HG03108 (cell line): ENCODE data around the gene SEC14L5.
"Not testable (repeated sequence)": the region's sequence is repeated elsewhere in the genome, so short reads cannot be mapped to it uniquely, and the experiment has no call there.

Source experiments
- ATAC-seq: cut with Tn5 transposase; IDR thresholded peaks from one replicate; pipeline ENCODE4 v1.9.1; 2021; ENCODE audit warnings: moderate library complexity; ENCODE audit not compliant: unreplicated experiment

The SEC14L5 gene

DNA sequence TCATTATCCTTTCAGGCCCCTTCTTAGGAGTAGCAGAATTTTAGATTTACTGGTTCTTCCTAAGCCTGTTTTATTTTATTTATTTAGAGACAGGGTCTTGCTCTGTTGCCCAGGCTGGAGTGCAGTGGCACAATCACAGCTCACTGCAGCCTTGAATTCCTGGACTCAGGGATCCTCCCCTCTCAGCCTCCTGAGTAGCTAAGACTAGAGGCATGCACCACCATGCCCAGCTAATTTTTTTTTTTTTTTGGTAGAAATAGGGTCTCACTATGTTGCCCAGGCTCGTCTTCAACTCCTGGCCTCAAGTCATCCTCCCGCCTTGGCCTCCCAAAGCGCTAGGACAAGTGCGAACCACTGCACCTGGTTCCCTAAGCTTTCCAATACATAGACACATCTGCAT lies 28.5 kb upstream of the SEC14L5 start:
- ATAC-seq = not testable (repeated sequence)

DNA sequence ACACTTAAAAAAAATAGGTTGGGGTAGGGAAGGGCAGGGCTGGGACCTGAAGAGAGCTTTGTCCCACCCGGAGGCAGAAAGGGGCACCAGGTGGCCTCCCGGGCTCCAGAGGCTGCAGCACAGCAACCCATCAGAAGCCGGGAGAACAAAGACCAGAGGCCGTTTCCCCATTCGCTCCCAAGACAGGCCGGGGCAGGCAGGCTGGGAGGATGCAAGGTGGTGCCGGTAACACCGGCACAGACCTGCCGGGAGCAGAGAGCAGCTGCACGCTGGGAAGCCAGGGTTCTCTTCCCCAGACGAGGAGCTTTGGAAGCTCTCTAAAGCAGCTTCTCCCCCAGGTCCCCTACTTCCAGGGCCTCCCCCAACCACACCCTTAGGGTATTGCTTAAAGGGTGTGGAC lies 26.7 kb upstream of the SEC14L5 start:
- ATAC-seq = no peak

- no peak for ATAC-seq
These were observed 24.7 kb upstream of the SEC14L5 start for GRCh38 chr16:4933433-4933832.

DNA sequence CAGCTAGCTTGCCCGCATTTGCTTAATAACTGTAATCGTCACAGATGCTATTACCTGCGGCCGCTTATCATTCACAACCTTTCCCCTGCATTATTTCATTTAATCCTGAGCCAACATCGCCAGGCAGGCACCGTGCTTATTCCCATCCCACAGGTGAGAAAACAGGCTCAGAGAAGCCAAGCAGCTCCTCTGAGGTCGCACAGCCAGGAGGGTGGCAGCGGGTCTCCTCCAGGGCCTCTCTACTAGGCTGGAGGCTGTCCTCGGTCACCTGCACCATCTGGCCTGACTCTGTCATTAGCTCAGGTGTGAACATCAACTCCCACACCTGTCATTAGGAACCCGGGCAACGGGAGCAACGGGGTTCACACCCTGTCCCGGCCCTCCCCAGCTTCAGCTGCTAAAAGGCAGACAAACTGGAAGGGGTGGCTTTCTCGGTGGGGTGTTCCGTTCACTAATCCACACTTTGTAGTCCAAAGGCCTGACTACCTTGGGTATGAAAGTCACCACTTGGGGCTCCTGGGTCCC lies 24.2 kb upstream of the SEC14L5 start:
- ATAC-seq = no peak

DNA sequence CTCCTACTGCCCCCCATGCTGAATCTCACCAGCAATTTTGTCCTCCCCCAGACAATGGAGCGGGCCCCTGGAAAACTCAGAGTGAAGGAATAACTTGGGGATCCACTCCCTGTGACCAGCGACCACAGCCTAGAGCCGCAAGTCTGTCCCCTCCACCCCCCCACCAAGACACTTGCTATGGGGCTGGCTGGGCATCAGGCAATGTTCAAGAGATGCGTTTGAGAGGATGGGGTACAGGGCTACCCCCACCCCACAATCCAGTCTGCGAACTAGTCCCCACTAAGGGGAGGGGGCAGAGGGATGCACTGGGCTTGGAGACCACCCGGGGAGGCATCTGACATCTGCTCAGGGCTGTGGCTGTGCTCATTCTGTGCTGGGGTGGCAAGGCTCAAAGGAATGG lies 23.5 kb upstream of the SEC14L5 start:
- ATAC-seq = no peak

GRCh38 chr16:4935241-4935855 lies 22.8 kb upstream of the SEC14L5 start:
- ATAC-seq = no peak

DNA sequence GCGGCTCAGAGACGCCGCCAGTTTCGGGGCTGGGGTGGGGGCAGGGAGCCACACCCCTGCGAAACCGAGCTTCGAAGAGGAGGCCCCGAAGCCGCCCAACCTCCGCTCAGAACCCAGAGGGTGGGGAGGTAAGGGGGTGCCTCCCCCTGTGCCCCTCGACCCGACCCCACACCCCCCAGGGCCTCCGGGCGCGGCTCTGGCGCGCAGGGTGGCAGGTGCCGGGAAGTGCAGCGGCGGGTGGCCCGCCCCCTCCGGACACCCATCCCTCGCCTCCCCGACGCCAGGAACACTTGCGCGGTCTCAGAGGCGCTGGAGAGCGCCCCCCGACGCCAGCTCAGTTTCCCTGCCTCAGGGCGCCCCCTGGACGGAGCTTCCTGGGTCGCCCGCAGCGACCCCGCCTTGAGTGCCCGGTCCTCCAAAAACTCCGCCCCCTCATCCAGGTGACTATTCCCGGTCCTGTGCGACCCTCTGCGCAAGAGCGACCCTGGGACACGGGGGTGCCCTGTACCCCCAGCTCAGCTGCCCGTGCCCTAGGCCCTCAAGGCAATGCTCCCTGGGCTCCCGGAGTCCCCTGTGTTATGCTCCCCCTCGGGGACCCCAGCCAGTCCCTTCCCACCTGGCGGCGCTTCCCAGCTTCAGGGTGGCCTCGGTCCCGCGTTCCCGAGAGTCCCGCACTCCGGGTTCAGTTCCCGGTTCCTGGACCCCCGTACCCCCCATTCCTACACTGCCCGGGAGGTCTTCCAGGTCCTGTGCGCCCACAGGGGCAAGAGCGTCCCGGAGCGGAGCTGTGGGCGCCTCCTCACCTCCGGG lies 21.7 kb upstream of the SEC14L5 start:
- ATAC-seq = no peak

DNA sequence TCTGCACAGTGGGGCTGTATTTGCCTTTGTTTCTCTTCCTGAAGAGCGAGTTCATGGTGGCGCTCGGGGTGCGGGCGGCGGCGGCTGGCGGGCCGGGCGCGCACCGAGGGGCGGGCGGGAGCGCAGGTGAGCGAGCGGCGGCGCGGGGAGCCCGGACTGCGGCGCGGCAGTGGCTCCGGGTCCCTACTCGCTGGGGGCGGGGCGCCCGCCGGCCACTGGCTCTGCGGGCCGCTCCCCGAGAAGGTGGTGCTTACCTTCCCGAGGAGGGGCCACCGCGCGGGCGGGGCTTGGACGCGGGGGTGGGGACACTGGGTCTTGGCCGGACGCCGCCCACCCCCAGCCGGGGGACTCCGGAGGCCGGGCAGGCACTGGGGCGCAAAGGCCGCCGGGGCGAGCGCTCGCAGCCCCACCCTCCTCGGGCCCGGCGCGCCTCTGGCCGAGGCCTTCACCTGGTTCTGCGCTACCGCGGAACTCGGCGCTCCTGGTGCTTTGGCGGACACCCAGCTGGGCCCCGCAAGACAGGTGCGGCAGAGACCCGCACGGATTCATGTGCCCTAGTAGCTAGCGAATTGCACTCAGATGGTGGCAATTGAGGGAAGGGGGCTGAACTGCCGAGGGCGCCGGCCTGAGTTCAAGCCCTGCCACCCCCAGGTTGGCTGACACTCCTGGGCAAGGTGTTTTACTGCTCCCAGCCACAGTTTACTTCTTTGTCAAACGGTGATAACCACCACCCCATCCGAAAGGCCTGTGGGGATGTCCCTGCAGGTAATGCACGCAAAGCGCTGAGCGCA lies 20.9 kb upstream of the SEC14L5 start, which contains the start of gene PPL:
Gene PPL (minus strand): TSS at position 158 of the 791 bp plus-strand sequence. CDS start 103 bp downstream, at position 55.
- ATAC-seq = no peak

DNA sequence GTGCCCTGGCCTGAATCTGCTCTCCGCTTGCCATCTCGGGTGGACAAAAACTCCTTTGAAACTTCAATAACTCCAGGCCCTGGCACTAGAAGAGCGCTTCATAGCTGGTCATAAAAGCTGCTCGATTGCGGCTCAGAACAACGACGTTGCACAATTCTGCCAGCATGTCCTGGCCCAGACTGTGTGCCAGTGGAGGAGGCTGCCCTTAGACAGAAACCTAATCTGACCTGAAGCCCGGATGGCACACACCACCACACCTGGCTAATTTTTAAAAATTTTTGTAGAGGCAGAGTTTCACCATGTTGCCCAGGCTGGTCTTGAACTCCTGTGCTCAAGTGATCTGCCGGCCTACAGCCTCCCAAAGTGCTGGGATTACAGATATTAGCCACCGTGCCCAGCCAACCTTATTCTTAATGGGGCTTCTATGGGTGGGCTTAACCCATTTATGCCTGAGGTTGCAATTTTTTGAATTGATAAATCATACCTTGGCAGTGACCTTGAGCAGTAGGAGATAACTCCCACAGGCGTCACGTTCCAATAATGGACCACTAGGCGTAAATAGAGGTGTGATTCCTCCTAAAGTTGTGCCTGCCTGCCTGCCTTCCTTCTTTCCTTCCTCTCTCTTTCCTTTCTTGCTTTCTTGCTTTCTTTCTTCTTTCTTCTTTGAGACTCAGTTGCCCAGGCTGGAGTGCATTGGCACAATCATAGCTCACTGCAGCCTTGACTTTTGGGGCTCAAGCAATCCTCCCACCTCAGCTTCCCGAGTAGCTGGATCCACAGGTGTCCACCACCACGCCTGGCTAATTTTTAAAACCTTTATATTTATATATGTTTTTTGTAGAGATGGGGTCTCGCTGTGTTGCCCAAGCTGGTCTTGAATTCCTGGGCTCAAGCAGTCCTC lies 20.1 kb upstream of the SEC14L5 start:
- ATAC-seq = no peak

- no peak for ATAC-seq
These were observed 19.5 kb upstream of the SEC14L5 start for GRCh38 chr16:4938683-4939030.

- ATAC-seq = no peak
These were observed 17.4 kb upstream of the SEC14L5 start for GRCh38 chr16:4940719-4941118.

GRCh38 chr16:4942481-4942880 lies 15.6 kb upstream of the SEC14L5 start:
- no peak for ATAC-seq

DNA sequence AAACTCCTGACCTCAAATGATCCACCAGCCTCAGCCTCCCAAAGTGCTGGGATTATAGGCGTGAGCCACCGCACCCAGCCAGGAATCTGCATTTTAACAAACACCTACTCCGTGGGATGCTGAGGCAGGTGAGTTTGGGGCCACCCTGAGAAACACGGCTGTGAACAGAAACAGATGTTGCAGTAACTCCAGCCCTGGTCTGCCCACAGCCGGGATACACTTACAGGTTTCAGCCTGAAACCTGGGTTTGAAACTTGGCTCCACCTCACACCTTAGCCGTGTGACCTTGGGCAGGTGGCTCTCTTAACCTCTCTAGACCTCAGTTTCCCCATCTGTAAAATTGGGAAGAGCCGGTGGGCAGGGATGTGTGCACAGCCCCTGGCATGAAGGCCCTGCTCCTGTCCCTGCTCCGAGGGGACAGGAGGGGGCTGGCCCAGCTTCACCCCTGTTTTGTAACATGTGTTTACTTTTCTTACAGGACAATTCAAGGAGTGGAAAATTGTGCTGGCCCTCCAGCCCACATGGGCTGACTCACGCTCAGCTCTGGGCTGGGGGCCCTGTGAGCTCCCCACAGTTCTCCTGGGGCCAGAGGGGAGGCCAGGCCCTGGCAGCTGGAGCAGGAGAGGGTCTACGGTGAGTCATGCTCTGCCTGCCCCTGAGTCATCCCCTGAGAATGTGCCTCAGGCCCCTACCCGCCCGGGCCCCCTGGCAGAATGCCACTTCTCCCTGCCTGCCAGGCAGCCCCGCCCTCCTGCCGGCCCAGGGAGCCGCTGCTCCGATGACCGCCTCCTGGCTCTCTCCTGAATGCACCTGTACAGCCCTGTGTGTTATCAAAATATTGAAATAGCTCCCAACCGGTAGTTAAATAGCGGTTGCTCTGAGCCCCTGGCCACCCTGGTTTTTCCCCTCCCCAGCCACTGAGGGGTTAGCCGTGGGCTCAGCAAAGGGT lies 13.5 kb upstream of the SEC14L5 start:
- ATAC-seq = no peak

DNA sequence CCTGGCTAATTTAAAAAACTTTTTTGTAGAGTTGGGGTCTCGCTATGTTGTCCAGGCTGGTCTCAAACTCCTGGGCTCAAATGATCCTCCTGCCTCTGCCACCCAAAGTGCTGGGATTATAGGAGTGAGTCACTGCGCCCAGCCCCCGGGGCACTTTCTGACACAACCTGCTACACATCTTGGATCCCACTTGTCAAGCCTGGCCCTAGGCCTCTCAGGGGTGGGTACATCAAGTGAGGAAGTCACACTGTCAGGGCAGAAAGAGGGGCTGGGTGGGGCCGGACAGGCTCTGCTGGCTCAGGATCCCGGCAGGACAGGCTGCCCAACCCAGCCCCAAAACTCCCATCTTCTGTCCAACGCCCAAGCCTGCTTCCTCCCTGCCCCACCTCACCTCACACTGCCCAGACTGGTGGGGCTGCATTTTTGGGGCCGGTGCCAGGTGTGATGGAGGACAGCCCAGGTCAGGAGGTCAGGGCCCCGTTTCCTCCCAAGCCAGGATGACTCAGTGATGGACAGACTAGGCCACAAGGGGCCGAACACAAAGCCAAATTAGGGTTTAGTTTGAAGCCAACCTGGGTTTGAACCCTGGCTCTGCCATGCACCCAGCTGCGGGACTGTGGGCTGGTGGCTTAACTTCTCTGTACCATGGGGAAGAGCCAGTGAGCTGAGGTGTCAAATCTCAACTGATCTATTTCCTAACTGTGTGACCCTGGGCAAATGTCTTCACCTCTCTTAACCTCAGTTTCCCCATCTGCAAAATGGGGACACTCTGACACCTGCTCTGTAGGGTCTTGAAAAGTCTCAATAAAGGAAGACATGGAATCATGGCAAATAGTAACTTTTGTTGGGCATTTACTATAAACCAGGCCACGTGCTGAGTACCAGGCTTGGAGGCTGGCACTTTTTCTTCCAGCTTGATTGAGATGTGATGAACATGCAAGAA lies 12.3 kb upstream of the SEC14L5 start:
- no peak for ATAC-seq

DNA sequence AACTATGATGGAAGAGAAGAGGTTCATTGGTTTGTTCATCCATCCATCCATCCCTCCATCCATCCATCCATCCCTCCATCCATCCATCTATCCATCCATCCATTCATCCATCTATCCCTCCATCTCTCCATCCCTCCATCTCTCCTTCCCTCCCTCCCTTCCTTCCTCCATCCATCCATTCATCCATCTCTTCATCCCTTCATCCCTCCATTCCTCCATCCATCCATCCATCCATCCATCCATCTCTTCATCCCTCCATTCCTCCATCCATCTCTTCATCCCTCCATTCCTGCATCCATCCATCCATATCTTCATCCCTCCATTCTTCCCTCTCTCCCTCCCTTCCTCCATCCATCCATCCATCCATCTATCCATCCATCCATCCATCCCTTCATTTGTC lies 11.2 kb upstream of the SEC14L5 start:
- no peak for ATAC-seq

DNA sequence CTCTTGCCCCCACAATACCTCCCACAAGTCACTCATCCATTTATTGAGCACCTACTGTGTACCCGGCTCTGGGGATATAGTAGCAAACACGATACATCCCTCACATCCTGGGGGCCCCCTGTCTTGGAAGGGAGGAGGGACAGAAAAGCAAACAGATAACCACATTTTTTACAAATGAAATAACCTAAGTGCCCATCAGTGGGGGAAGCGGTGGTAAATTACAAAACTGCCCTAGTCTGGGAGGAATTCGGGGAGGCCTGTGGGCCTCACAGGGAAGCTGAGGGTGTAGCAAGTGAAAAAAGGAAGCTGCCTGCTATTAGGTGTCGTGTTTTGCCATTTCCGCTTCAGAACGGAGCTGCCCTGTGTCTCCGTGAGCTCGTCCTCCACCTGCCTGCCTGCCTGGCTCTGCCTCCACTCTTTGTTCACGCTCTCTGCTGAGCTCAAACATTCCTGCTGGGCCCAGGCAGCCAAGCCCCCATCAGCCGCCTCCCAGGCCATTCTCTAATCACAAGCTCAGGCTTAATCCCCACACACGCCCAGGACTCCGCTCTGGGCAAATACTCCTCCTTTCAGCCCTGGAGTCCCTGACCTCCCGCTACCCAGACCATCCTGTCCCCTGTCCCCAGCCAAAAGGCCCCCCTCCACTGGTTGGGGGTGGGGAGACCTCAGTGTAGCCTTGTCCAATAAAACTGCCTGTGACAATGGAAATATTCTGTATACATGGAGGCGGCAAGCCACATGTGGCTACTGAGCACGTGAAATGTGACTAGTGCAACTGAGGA lies 10.2 kb upstream of the SEC14L5 start:
- ATAC-seq = no peak

- no peak for ATAC-seq
These were observed 9.0 kb upstream of the SEC14L5 start for GRCh38 chr16:4948903-4949766.
